NB4 (cell line): ENCODE results near the gene LRMDA.

Experiments
- CTCF ChIP-seq: IDR thresholded peaks from one replicate; pipeline ENCODE4 v1.5.1; 2012; ENCODE audit warnings: low read depth, low read length
- POLR2A ChIP-seq: IDR thresholded peaks from 2 replicates; pipeline ENCODE4 v1.6.1; 2011; ENCODE audit warnings: mild to moderate bottlenecking; ENCODE audit not compliant: insufficient read length; ENCODE audit errors: extremely low read depth

DNA sequence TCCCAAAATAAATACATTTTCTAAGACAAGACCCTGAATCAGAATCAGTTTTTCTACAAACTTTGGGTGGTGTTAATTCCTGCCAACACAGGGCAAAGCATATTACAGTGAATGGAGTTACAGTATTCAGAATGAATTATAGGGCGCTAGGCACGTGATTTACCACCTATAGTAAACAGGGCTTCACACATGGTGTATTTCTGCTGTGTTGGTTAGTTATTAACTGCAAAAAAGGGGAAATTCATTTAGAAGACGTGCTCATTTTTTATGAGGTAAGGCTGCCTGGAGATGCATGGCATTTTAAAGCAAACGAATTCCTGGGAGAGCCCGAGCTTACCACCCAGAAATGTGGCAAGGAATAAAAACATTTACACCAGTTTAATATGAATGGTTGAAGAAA is 393.8 kb downstream of the LRMDA start:
- no peak for TF ChIP-seq POLR2A
- TF ChIP-seq CTCF, result no peak
